HL-60 (cell line): ENCODE measurements around the gene PAQR8.

Source experiments
- POLR2AphosphoS5 ChIP-seq: IDR thresholded peaks from 2 replicates; pipeline ENCODE4 v1.6.1; 2012; ENCODE audit warnings: low read depth
- TF ChIP-seq, protein P1 (sequence below): IDR thresholded peaks from one replicate; pipeline ENCODE4 v1.5.1; 2011; ENCODE audit warnings: low read length, control low read depth, inconsistent platforms; ENCODE audit not compliant: insufficient read depth
- TF ChIP-seq, protein P2 (sequence below): IDR thresholded peaks from 2 replicates; pipeline ENCODE4 v1.6.1; 2012; ENCODE audit warnings: low read depth; ENCODE audit not compliant: insufficient replicate concordance

- TF ChIP-seq, protein P1, sequence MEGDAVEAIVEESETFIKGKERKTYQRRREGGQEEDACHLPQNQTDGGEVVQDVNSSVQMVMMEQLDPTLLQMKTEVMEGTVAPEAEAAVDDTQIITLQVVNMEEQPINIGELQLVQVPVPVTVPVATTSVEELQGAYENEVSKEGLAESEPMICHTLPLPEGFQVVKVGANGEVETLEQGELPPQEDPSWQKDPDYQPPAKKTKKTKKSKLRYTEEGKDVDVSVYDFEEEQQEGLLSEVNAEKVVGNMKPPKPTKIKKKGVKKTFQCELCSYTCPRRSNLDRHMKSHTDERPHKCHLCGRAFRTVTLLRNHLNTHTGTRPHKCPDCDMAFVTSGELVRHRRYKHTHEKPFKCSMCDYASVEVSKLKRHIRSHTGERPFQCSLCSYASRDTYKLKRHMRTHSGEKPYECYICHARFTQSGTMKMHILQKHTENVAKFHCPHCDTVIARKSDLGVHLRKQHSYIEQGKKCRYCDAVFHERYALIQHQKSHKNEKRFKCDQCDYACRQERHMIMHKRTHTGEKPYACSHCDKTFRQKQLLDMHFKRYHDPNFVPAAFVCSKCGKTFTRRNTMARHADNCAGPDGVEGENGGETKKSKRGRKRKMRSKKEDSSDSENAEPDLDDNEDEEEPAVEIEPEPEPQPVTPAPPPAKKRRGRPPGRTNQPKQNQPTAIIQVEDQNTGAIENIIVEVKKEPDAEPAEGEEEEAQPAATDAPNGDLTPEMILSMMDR, result no peak
- TF ChIP-seq, protein P2, sequence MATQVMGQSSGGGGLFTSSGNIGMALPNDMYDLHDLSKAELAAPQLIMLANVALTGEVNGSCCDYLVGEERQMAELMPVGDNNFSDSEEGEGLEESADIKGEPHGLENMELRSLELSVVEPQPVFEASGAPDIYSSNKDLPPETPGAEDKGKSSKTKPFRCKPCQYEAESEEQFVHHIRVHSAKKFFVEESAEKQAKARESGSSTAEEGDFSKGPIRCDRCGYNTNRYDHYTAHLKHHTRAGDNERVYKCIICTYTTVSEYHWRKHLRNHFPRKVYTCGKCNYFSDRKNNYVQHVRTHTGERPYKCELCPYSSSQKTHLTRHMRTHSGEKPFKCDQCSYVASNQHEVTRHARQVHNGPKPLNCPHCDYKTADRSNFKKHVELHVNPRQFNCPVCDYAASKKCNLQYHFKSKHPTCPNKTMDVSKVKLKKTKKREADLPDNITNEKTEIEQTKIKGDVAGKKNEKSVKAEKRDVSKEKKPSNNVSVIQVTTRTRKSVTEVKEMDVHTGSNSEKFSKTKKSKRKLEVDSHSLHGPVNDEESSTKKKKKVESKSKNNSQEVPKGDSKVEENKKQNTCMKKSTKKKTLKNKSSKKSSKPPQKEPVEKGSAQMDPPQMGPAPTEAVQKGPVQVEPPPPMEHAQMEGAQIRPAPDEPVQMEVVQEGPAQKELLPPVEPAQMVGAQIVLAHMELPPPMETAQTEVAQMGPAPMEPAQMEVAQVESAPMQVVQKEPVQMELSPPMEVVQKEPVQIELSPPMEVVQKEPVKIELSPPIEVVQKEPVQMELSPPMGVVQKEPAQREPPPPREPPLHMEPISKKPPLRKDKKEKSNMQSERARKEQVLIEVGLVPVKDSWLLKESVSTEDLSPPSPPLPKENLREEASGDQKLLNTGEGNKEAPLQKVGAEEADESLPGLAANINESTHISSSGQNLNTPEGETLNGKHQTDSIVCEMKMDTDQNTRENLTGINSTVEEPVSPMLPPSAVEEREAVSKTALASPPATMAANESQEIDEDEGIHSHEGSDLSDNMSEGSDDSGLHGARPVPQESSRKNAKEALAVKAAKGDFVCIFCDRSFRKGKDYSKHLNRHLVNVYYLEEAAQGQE, result no peak
- no peak for TF ChIP-seq POLR2AphosphoS5
Measured at GRCh38 chr6:52365866-52366540, 4.1 kb downstream of the PAQR8 start.
